ENCODE data around the gene HIC1.

Gene HIC1

GRCh38 chr17:2054512-2055291 lies at the start of gene HIC1:
HIC1 (plus strand) TSS chr17:2055103; CDS start chr17:2056691, 1,588 bp downstream.
- peak; percentile 97 to 98 for TF ChIP-seq CTCF (IDR thresholded peaks at IDR 0.05)
- H3K4me3 ChIP-seq: peak within 1 kb of the TSS; percentile 51 to 60
- intact Hi-C loops (cut with DNase I; ENCODE audit: low total_unique reads): loop anchor here (2.0 kb wide), 1 partner anchor 190 kb away; no protein-coding TSS in a partner anchor
- peaks cover 0 to 51% of the 10 kb centered on the region in 2 donors for H3K27me3 ChIP-seq
- peak; percentile 74 to 87 for DNase-seq
- H3K4me1 ChIP-seq: peaks cover 0 to 52% (median 41%) of the 10 kb centered on the region in 4 donors
- peak within 1 kb of the TSS; percentile 65 to 69 for H3K27ac ChIP-seq
- no peaks in the 10 kb centered on the region for H3K9me3 ChIP-seq
- peaks cover 0 to 23% (median 6%) of the 10 kb centered on the region in 3 donors for H3K36me3 ChIP-seq

- Histone ChIP-seq H3K36me3 (no peaks in the 10 kb centered on the region), H3K4me3 (no peak overlapping the region), H3K27ac (no peak overlapping the region), H3K27me3 (no peaks in the 10 kb centered on the region), H3K9me3 (no peaks in the 10 kb centered on the region), H3K4me1 (peaks cover 0 to 28% (median 25%) of the 10 kb centered on the region in 4 donors)
- no peak for DNase-seq
- no peak for TF ChIP-seq CTCF (IDR thresholded peaks at IDR 0.05)
- intact Hi-C loops (cut with DNase I; ENCODE audit: low total_unique reads): no loop called here
Measured at GRCh38 chr17:2008332-2009126, 46.4 kb upstream of the HIC1 start.

- no peak for DNase-seq
- H3K27ac ChIP-seq: no peak overlapping the region
- peaks cover 0 to 39% (median 36%) of the 10 kb centered on the region in 4 donors for H3K4me1 ChIP-seq
- intact Hi-C loops (cut with DNase I; ENCODE audit: low total_unique reads): no loop called here
- H3K36me3 ChIP-seq: no peaks in the 10 kb centered on the region
- no peaks in the 10 kb centered on the region for H3K9me3 ChIP-seq
- H3K27me3 ChIP-seq: no peaks in the 10 kb centered on the region
- H3K4me3 ChIP-seq: no peak overlapping the region
- TF ChIP-seq CTCF (IDR thresholded peaks at IDR 0.05): no peak
Measured at GRCh38 chr17:2009737-2010136, 45.2 kb upstream of the HIC1 start.

- DNase-seq: peak; percentile 56 to 81
- H3K4me3 ChIP-seq: peak overlapping the region in 1 of 2 donors; percentile 28
Measured at GRCh38 chr17:2011411-2012371, 43.2 kb upstream of the HIC1 start.

More at GRCh38 chr17:2011411-2012371, 43.2 kb upstream of the HIC1 start:
- TF ChIP-seq CTCF (IDR thresholded peaks at IDR 0.05): no peak
- H3K27me3 ChIP-seq: no peaks in the 10 kb centered on the region
- peaks cover 0 to 47% (median 44%) of the 10 kb centered on the region in 4 donors for H3K4me1 ChIP-seq
- H3K36me3 ChIP-seq: no peaks in the 10 kb centered on the region
- H3K27ac ChIP-seq: peak overlapping the region; percentile 77 to 79
- intact Hi-C loops (cut with DNase I; ENCODE audit: low total_unique reads): no loop called here
- H3K9me3 ChIP-seq: no peaks in the 10 kb centered on the region
